GM19238 (cell line): ENCODE results near the gene SSR2.
A peak's percentile ranks its signal among the peaks of the same experiment; 100 is the strongest.

Source experiments
- DNase-seq: peaks from one replicate; pipeline ENCODE4 v3.0.0; 2011; ENCODE audit warnings: low spot score; ENCODE audit not compliant: insufficient read length

SSR2 gene

GRCh38 chr1:155974208-155975115, 46.3 kb downstream of the SSR2 start:
- no peak for DNase-seq

GRCh38 chr1:155973723-155974122, 47.0 kb downstream of the SSR2 start:
- DNase-seq = no peak

- no peak for DNase-seq
Observed at GRCh38 chr1:155971910-155972809, 48.6 kb downstream of the SSR2 start.

- peak; percentile 67 for DNase-seq
Observed at GRCh38 chr1:155970531-155971167, 50.1 kb downstream of the SSR2 start.

GRCh38 chr1:155969377-155969791, 51.4 kb downstream of the SSR2 start:
- no peak for DNase-seq

GRCh38 chr1:155968670-155969069, 52.1 kb downstream of the SSR2 start:
- DNase-seq = no peak

GRCh38 chr1:155968051-155968400, 52.7 kb downstream of the SSR2 start:
- DNase-seq = no peak

GRCh38 chr1:155967341-155968050, 53.3 kb downstream of the SSR2 start:
- DNase-seq = no peak

GRCh38 chr1:155966750-155967149, 54.0 kb downstream of the SSR2 start:
- DNase-seq = no peak

- no peak for DNase-seq
Observed at GRCh38 chr1:155966135-155966534, 54.6 kb downstream of the SSR2 start.

GRCh38 chr1:155964193-155964592, 56.6 kb downstream of the SSR2 start:
- DNase-seq = no peak

GRCh38 chr1:155962599-155963211, 58.0 kb downstream of the SSR2 start:
- no peak for DNase-seq

GRCh38 chr1:155961937-155962336, 58.8 kb downstream of the SSR2 start:
- DNase-seq = no peak

GRCh38 chr1:155960081-155960745, 60.5 kb downstream of the SSR2 start:
- DNase-seq = no peak
